GM21825 (cell line): Measurements from ENCODE around the gene CALCOCO2.
"Not testable (repeated sequence)": the region's sequence is repeated elsewhere in the genome, so short reads cannot be mapped to it uniquely, and the experiment has no call there.

Source experiments
- ATAC-seq: cut with Tn5 transposase; IDR thresholded peaks from one replicate; pipeline ENCODE4 v1.9.1; 2021; ENCODE audit warnings: mild to moderate bottlenecking, moderate library complexity; ENCODE audit not compliant: unreplicated experiment

Gene CALCOCO2

DNA sequence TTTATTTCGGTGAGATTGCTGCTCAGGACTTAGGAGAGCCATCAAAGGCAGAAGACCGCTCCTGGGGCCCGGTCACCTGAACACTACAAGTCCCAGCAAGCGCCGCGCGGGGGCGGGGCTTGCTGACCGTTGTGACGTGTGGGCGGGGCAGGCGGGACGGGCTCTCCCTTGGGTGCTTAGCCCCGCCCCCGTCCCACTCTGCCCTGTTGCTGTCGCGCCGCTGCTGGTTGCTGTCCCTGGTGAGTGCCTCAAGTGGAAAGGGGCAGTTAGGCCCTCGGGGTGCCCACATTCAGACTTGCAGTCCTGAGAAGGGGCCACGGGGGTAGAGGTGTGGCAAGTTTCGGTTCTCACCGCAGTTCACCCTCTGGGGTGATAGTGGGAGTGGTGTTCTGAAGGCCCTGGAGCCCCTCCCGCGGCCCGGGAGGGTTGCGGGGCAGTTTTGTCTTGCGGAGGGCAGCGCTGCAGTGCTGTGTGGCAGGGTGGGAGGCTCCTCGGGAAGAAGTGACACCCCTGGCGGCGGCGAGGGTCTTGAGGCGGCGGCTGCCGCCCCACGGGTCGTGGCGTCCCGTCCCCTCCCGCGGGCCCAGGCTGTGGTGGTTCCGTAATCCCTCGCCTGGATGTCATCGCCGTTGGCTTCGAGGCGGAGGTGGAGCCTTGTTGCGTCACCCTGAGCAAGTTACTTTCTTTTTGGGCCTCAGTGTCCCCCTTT, at the start of gene CALCOCO2:
Gene CALCOCO2, plus strand, starts transcription at position 196 of the 709 bp plus-strand sequence. CDS start 10,673 bp downstream, outside the sequence.
- ATAC-seq = peak; percentile 80

DNA sequence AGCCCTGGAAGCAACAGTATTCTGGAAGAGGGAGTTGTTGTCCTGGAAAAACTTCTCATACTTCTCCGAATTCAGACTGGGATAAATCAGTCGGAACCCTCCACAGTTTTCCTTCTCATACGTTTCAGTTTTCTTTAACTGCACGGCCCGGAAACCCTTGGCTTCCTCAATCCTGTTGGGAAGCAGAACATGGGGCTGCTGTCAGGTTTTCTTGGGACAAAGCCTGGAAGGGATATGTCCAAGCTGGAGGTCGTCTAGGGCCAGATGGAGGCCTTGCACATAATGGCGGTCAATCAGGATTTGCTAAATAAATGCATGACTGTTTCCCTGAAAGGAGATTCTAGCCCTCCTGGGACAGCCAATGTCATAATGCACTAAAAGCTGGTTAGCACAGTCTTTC, 43.0 kb upstream of the CALCOCO2 start:
- ATAC-seq = no peak

- no peak for ATAC-seq
These were observed 40.2 kb upstream of the CALCOCO2 start for GRCh38 chr17:48790607-48791127.

- ATAC-seq = peak; percentile 52
These were observed 39.5 kb upstream of the CALCOCO2 start for GRCh38 chr17:48791128-48792032.

DNA sequence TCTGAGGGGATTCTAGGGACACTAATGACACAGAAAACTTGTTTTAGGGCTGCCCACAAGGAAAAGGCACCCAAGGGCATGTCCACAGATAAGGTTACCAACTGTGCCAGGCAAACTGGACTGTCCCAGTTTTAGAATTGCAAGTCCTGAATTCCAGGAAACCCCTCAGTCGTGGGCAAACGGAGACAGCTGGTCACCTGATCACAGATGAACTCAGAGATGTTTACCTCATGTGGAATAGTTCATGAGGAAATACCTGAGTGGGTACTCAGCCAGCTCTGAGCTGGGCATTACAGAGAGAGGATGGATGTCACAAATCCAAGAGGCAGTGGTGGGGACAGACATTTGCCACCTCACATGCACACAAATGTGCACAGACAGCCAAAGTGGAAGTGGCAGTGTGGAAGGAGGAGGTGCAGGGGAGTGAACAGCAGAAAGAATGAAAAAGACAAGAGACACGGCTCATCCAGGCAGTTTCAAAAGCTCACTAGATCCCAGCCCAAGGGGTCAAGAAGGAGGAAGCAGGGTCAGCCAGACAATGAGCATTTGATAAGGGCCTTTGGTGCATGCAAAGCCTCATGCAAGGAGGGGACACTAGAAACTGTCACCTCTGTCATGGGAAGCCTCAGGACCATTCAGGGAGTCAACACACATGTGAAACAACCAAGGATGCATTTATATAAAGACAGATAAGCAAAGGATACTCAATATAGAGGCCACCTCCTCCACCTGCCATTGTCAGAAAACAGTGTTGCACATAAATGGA, 38.6 kb upstream of the CALCOCO2 start:
- ATAC-seq = no peak

DNA sequence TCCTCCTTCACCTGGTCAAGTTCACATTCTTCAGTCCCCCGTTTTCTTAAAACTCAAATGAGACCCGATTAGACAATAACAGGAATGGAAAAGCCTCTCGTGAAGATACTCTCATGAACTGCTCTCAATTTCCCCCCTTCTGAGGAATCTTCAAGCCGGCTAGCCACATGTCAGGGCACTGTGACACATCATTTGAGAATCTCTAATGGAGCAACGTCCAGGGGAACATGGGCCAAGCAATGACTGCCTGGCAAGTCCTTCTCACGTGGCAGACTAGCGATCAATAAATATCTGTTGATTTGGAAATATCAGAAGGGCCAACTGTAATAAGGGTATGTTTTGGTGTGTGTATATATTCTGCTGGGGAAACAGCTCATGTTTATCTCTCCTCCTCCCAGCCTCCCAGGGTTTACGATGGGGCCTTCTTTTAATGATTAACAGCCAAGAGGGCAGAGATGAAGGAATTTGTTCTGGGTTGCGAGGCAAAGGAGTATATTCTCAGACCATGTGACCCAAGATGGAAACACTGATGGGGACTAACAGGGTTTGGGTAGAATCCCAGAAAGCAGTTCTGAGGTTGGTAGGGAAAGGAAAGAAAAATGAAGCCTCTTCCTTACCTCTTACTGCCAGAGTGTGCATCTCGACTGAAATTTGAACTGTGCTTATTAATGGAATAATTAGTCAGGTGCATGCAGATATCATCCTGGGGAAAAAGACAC, 35.2 kb upstream of the CALCOCO2 start:
- ATAC-seq = no peak

DNA sequence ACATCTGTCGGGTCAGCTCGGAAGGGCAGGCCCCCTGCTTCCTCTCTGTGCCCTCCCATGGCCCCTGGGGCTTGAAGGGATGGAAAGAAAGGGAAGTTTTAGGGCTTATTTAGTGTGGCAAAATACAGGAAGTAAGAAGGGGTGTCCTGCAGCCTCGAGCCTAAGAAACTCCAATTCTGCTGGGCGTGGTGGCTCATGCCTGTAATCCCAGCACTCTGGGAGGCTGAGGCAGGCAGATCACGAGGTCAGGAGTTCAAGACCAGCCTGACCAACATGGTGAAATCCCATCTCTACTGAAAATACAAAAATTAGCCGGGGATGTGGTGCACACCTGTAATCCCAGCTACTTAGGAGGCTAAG, 34.7 kb upstream of the CALCOCO2 start:
- ATAC-seq = not testable (repeated sequence)

DNA sequence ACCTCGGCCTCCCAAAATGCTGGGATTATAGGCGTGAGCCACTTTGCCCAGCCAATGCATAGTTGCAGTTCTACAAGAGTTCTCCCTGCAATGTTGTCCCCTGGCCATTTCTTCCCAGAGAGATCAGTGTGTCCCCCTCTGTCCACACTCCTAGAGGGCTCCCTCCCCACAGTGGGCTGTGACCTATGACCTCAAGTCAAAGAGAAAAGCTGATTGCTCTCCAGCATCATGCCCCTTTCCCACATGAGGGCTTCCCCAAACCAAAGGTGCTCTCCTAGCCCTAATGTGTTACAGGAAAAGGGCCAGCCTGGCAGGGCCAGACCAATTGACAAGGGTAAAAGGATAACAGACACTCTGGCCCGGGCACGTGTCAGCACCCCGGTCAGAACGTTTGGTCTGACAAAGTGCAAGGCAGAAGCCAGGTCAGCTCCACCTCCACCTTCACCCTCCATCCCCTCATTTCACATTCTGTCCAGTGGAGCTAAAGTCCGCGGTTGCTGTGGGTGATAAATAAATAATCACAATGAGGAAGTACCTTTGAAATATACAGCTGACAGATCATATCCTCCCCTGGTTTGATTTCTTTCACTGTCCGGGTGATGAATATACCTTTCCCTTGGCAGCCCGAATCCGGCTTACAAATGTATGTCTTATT, 31.6 kb upstream of the CALCOCO2 start:
- ATAC-seq = no peak

- no peak for ATAC-seq
These were observed 30.1 kb upstream of the CALCOCO2 start for GRCh38 chr17:48800626-48801217.

- no peak for ATAC-seq
These were observed 25.9 kb upstream of the CALCOCO2 start for GRCh38 chr17:48804936-48805411.

- no peak for ATAC-seq
These were observed 21.7 kb upstream of the CALCOCO2 start for GRCh38 chr17:48809182-48809581.

DNA sequence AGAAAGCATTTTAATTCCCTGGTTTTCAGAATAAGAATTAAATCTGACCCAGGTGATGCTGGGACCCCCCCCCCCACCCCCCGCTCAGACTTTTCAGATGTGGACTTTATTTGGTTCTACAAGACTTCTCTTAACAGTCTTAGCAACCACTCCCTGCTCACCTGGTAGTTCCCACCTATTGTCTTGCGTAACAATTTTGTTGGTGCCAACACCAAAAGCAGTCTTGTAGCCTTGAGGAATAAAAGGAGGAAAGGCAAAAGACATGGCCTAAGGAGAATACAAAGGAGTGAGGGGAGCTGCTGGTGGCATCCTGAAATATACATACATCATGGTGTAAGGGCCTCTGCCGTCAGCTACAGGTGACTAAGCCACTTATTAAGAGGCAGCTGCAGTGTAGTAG, 18.8 kb upstream of the CALCOCO2 start:
- ATAC-seq = no peak

DNA sequence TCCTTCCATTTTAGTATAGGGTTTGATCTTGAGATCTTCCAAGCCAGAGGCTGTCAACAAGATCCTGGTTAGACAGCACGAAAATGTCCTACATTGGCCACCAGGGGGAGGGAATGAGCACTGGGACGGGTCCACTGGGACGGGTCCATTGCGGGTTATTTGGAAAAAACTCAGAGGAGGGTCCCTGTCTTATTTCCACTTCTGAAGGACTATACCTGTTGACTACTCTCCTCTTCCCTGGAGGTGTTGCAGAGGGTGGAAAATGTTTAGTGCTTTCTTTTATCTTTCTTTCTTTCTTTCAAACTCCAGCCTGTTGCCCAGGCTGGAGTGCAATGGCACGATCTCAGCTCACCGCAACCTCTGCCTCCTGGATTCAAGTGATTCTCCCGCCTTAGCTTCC, 16.3 kb upstream of the CALCOCO2 start:
- ATAC-seq = no peak

DNA sequence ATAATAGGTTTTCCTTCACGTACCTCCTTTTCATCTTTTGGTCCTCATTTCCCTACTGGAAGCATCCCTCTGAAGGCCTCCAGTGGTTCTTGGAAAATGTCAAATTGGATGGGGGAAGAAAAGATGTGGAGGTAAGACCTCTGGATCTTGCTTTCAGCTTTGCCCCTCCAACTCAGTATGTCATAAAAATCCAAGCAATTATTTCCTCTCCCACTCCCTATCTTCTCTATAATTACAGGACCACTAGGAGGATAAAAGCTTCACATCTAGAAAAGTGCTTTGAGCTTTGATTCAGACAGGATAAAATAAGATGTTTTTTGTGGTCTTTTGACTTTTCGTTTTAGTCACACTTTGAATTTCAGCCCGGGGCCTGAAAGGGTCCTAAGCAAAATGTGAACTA, 15.5 kb upstream of the CALCOCO2 start:
- no peak for ATAC-seq

- ATAC-seq = no peak
These were observed 14.4 kb upstream of the CALCOCO2 start for GRCh38 chr17:48816438-48816773.

DNA sequence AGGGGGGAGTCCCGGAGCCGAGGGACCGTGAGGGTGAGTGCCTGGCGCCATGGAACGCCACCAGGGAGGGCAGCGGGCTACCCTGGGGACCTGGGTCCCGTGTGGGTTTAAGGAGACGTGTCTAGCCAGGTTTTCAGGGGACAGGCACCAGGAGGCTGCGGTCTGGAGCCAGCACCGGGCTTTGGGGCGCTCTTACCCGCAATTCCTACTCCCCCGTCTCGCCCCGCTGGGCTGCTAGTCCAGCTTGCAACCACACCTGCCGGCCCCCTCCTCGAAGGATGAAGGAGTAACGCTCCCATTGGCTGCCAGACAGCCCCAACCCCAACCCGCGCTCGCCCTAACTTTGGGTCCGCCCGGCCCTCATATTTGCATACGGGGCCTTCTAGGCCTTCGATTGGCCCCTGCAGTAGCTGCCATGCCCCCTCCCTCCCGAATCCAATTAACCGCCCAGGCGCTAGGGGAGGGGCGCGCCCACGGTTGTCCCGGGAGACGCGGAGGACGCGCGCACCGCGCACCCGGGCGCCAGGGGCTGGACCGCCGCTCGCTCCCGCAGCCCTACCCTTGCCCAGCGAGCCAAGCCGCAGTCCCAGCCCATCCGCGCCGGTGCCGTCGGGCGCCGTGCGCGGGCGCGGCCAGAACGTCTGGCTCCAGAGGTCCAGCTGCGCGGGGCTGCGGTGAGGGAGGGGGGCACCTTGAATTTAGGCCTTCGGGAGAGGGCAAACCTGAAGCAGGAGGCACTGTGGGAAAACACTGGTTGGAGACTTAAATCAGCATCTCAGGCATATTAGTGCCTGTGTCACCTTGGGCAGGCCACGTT, 13.9 kb upstream of the CALCOCO2 start, which contains the start of gene TTLL6:
Gene TTLL6, minus strand, starts transcription at position 456 of the 817 bp plus-strand sequence. Its CDS starts 157 bp downstream, at position 299.
- peak; percentile 78 for ATAC-seq

DNA sequence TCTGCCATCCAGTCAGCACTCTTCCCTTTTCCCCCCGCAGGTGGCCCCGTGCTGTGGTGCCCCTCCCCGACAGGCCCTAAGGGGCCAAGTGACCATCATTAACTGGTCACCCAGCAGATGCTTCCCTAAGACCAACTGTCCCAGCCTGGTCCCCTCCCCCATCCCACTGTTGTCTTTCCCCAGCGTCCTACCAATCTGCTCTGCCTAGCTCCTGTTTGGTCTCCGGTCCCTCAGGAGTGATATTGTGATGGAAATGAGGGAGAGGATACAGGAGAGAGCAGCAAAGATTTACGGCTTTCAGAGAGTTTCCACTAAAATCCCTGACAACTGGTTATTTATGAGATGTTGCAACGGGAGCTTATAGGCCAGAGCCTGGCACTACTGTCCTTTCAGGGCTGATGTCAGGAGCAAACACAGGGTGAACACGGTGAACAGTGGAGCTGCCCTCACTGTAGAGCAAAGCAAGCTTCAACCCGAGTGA, 12.4 kb upstream of the CALCOCO2 start:
- no peak for ATAC-seq

DNA sequence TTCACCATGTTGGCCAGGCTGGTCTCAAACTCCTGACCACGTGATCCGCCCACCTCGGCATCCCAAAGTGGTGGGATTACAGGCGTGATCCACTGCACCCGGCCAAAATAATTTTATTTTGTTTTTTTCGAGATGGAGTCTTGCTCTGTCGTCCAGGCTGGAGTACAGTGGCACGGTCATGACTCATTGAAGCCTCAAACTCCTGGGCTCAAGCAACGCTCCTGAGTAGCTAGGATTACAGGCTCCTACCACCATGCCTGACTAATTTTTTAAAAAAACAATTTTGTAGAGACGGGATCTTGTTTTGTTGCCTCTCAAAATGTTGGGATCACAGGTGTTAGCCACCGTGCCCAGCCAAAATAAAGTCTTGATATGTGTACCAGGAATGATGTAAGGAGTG, 11.4 kb upstream of the CALCOCO2 start:
- ATAC-seq = no peak
